ENCODE data around the gene ITM2C. TPM values are rescaled to one million over a fixed set of nuclear protein-coding genes. Genes with fewer than 3 reads are reported as not detected.

ITM2C gene
- polyA plus RNA-seq, 1 donor, result 836 TPM

DNA sequence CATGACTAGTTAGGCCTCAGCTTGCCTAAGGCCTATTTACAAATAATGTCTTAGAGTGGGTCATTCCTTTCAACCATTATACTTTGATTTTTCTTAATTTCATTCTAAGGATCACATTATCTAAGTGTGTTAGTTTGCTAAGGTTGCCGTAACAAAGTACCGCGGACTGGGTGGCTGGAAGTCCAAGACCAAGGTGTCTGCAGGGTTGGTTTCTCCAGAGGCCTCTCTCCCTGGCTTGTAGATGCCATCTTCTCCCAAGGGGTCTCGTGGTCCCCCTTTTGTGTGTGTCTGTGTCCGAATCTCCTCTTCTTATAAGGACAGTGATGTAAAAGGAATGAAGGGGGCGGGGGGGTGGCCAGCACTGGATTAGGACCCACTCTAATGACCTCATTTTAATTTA is 18.4 kb upstream of the ITM2C start:
- DNase-seq, result no peak

DNA sequence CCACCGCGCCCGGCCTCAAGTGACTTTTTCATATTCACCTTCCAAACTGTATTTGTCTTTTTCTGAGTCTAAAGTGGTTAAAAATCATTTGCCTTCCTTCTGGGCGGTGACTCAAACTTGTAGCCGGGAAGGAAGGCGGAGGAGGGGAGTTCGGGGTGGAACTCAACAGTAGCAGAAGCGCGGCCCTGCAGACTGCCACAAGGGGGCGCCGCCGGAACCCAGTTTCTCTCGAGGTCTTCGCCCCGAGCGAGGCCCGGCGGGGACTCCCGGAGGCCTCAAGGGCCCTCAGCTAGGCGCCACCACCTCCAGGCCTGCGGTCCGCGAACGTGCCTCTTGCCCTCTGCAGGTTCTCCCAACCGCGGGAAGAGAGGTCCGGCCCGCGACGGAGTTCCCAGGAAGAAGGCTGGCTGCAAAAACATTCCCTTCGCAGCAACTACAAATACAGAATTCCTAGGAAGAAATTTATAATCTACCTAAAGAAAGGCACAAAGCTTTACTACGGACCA is 16.8 kb upstream of the ITM2C start:
- DNase-seq, result peak; percentile 81

DNA sequence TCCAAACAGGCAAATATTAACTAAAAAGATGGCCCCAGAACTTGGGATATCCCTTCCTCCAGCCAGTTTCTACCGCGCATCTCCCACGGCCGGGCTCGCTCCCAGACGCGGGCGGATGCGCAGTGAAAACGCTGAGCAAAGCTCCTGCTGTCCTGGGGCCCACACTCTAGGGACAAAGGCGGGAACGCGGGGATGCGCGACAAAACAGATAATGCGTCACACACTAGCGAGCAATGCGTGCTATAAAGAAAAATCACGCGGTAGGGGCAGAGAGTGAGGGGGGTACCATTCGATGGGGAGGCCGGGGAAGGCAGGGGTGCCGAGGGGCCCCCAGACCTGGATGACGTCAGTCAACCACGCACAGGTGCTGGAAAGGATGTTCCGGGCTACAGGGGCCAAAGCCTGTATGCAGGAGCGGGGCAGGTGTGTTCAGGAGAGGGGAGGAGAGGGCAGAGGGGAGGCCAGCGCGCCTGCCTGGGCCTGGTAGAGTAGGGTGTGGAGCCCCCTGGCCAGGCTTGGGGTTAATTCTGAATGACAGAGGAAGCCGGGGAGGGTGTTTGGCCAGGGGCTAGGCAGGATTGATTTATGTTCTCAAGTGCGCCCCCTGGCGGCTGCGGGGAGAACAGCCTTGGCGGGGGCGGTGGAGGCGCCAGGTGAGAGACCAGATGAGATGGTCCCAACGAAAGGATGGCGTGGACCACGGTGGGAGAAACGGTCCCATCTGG is 14.9 kb upstream of the ITM2C start:
- no peak for DNase-seq

DNA sequence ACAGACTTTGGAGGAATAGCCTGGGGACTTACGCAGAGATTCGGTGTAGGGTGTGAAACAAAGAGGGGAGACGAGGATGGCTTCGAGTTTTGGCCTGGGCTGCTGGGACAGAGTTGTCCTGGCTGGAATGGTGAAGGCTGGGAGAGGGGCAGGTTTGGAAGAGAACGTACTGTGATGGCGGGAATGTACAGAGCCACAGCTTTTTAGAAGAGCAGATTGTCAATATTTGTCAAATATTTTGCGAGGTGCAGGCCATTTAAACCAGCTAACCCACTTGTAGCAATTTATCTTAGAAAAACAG is 14.4 kb upstream of the ITM2C start:
- DNase-seq, result no peak

DNA sequence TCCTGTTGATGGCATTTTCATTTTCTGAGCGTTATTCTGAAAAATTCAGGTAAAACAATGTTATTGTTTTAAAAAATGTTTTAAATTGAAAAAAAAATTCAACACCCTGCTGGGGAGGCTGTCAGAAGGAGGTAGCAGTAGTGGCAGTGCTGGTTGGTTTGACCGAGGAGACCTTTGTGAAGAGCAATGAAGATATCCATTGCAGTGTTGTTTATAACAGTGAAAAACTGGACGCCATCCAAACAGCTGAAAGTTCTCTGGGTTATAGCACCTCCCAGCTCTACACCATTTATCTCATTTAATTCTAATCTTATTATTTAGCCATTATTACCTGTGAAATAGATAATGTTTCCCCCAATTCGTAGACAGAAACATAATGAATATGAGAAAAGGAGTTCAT is 12.6 kb upstream of the ITM2C start:
- no peak for DNase-seq

DNA sequence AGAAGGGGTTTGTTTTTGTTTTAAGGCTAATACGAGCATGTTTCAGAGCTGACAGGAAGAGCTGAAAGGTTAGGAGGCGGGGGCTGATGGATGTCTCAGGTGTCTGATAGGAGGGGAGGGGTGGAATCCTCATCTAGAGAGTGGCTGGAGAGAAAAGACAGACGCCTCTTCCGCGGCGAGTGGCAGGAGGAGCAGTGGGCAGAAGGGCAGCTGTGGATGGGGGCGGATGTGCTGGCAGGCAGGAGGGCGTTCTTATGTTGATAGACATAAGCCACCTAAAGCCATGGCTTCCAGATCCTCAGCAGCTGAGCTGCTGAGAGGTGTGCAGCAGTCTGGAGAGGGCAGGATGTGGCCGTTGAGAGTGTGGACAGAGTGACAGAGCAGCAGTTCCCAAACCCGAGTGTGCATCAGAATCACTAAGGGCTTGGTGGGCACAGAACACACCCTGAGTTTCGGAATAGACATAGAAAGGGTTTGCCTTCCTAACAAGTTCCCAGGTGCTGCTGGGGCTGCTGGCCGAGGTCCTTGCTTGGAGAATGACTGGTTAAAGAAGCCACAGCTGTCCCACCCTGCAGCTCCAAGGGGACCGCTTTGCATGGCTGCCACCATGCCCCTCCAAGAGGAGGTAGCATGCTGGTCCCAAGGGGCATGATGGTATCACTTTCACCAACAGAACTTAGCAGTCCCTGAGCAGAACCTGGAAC is 3.0 kb upstream of the ITM2C start:
- peak; percentile 70 for DNase-seq

DNA sequence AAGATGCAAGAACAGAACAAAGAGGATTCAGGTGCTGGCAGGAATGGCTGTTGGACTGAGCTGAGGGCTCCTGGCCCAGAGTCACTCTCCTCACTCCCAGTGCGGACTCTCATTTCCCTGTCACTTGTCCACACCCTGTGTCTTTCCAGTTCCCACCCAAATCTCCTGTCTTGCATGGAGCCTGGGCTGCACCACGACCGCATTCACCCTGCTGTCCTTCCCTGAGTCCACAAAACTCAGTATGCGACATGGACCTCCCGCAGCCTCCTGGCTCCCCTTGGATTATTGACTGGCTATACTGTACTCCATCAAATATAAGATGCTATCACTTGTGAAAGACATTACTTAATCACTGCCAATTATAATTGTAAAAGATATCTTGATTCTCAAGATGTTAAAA is 2.5 kb upstream of the ITM2C start:
- DNase-seq, result no peak

DNA sequence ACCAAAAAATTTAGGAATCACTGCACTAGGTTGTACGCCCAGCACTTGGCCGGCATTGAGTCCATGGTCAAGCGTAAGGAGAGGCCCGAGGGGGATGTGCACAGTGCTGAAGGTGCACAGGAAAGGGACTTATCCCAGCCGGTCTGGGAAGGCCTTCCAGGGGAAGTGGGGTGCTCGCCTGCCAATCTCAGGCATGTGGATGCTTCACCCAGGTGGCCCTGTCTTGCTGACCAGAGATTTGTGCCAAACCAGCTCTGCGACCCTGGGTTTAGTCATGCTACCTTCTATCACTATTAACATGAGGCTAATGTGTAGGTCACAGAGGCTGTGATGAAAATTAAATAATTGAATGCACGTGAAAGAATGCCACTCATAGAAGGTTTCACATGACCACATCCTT is 1.7 kb upstream of the ITM2C start:
- no peak for DNase-seq

DNA sequence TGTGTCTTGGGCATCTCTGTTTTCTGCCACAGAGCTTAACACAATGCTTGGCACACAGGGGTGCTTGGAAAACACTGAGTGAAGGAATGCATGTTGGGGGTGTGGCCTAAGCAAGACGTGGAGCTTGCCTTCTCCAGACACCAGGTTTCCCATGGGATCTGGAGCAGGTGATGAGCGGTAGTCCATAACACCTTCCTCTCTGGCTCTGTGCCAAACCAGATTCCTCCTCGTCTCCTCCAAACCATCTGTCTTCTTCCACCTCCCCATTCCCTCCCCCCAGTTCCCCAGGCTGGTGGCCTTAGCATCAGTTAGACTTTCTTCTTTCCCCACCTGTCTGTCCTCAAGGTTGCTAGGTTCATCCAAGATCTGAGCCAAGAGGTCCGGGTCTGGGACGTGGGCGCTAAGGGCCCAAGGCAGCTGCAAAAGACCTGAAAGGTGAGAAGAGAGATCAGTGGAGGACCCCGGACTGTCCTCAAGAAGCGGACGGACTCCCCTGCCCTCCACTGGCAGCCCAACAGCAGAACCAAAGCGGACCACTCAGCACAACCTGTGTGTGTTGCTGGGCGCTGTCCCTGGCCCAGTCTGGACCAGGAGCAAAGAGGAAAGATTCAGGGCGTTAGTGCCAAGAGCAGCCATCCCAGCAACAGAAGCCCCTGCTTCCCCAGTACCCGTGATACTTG is 1.2 kb upstream of the ITM2C start:
- no peak for DNase-seq

DNA sequence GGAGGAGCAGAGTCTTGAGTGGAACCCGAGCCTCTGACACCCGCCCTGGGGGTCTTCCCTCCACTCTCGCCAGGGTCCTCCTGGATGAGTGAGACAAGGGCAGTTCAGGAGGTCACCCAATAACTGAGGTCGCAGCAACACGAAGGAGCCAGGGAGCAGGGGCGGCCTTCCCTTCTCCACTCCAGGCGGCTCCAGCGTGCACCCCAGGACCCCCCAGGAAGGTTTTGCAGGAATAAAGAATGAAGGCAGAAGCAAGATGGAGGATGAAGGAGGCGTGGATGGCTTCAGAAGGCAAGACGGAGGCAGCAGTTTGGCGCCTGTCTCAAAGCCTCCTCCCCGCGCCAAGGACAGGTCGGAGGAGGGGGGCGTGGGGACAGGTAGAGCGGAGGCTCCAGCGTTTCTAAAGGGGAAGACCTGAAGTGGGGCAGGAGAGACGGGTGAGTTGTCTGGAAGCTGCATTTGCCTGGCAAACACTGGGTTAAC is 579 bp upstream of the ITM2C start:
- DNase-seq, result no peak

DNA sequence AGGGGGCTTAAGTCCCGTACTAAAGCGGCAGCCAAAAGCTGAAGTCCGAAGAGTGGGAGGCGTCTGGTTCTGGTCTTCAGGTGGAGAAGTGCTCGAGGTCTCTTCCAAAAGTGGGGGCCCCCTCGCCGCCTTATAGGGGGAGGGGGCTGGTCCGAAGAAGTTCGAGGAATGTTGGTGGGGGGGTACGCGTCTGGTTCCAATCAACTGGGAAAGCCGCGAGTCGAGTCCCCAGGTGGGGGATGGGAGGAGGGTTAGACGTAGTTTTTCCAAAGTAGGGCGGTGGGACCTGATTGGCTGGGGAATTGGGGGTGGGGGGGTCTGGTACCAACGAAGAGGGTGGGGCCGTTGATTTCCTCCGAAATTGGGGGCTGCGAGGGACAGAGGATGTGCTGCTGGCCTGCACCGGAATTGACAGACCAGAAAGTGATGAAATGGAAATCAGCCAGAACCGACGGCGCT is 594 bp downstream of the ITM2C start:
- DNase-seq, result no peak

DNA sequence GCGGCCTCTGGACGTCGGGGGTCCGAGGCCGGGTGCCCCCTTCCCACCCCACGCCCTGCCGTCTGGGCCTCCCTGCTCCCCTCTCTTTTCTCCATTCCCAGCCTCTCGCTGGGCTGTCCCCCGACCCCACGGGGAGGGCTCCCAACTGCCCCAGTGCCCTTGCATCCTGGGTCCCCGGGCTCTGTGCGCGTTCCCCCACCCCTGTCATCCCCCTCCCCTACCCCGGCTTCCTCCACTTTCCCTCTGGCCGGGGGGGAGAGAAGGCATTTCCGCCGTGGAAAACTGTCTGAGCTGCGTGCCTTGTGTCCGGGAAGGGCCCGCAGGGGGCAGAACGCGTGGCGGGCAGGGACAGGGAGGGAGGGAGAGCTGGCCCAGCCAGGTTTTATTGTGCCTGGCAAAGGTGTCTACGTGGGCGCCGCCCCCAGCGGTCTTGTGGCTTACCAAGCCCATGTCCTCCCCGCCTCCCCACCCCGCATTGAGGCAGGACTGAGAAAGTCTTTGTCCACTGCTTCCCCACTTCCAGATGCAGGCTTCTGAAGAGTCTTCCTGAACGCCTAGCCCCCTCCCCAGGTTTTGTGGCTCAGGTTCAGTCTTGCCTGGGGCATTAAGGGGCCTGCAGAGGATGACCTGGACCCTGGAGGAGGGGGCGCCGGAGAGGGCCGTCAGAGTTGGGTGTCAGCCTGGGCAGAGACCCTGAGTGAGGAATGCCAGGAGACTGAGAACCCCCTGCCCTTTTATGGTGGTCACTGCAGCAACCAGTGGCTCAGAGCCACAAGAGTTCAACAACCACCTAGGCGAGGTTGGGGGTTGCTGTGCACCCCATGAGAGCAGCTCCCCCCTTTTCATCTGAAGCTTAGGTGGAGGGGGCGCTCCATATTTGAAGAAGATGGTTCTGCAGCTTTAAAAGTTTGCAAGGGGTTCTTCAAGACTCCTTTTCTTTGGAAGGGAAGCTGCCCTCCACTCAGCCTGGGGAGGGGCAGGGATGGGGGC is 1.3 kb downstream of the ITM2C start:
- DNase-seq, result no peak

DNA sequence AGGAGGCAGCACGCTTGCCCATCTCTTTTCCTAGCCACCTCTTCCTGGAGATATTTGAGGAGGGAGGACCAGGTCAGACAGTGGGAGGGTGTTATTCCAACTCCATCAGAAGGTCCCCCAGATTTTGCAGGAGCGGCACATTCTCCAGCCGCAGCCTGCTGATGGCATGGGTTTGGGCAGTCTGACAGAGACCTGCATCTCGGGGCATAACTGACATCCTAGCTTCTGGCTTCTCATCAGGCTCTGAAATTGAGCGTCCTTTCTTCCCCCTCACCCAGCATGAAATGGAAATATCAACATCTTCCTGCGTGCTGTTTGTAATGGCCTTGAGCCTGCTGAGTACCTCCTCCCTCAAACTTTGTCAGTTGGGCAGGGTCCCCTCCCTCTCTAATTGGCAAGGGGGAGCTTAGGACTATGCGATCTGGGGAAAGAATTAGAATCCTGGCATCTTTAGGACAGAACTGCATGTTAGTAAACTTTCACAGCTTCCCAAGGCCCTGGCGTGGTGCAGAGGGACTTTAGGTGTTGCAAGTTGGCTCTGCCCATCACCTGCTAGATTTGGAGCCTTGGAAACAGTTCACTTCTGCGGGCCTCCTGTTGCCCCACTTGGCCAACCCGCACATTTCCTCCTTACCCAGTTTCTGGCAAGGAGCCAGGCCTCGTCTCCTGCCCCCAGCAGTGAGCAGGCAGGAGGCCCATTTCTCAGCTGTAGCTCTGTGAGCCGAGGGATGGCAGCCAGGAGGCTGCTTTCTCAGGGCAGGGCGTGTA is 2.2 kb downstream of the ITM2C start:
- DNase-seq, result no peak

DNA sequence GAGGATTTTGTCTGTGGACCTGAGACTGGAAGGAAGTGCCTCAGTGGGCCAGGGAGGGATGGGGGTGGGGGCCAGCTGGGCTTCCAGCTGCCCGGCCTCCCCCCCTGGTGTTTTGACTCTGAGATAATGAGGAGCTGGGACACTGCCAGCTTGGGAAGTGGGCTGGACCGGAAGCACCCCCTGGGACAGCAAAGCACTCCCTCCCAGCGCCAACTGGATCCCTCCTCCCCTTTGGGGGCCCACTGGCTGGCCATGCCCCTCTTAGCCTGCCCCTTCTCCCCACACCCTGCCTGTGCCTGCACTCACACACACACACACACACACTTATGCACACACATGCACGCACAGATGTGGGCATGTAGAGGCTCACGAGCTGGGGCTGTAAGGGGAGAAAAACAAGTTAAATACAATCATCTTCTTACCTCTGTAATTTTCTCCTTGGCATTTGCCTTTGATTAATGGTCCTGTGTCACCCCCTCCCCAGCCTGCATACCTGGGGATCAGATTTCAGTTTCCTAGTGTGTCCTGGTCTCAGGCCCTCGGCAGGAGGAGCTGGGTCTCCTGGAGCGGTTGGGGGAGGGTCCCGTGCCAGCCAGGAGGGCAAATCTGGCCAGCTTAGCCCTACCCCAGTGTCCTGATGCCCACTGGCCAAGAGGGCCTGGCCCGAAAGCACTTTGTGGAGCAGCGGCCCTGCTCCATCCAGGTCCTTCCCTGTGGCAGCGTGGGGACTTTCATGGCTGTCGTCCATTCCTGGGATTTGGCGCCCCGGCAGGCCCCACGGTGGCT is 3.6 kb downstream of the ITM2C start:
- no peak for DNase-seq

DNA sequence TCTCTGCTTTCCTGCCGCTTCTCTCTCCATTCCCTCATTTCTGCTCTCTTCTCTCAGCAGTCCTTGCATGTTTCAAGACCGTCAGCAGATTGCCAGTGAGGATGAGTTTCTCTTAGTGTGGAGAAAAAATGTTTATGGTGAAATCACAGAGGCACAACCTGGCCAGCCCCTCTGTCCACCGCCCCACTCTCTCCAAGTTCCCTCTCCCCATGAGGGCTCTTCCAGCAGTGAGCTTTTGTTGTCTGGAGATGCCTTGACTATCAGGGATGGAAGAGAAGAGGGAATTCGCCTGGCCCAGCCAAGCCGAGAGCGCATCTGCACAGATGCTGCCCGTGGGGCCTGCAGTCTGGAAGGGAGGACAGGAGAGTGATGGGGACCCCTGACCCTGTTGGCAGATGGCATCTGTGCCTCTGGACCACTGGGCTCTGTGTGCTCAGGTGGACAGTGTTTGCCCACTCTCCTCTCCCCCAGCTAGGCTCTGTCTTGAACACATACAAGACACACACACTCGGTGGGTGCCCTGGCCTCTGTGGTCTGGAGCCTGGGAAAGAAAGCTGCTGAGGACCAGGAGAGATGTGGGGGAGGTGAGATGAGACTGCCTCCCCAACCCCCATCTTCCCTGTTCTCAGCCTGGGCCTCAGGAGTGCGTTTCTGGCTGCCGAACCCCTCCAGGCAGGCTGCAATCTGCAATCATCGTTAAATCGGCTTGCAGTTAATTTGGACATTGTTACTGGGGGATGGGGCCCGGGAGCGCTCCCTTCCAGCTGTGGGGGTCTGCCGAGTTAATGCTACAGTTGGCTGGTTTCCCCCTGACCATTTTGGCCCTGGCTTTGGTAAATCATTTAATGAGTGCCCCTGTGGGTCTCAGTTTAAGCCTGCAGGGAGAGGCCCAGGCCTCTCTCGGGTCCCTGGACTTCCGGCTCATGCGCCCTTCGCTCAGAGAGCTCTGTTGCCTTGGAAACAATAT is 4.5 kb downstream of the ITM2C start:
- peak; percentile 82 for DNase-seq

DNA sequence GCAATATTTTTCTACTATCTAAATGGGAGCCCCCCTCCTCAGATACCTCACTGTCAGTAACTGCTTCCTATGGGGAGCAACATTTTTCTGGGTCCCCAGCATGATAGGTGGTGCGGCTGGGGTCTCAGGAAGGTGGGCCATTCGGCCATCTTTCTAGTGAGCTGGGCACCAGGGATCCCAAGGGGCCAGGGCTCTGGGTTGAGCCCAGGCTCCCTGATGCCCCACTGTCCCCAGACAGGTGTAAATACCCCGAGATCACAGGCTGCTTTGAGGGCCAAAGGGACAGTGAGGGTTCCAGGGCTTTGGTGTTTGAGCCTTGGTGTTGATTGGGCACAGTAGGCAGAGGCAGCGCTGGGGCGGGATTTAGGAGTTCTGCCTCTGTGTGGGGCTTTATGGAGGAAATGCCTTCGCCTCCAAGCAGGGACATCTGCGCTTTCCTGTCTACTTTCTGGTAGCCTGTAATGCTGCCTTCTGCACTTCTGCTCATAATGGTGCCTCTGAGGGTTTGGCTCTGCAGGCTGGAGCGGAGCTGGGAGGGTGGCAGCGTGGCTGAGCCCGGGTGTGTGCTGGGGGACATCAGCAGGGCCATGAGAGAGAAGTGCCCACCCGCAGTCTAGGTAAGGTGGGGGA is 5.3 kb downstream of the ITM2C start:
- DNase-seq, result no peak

DNA sequence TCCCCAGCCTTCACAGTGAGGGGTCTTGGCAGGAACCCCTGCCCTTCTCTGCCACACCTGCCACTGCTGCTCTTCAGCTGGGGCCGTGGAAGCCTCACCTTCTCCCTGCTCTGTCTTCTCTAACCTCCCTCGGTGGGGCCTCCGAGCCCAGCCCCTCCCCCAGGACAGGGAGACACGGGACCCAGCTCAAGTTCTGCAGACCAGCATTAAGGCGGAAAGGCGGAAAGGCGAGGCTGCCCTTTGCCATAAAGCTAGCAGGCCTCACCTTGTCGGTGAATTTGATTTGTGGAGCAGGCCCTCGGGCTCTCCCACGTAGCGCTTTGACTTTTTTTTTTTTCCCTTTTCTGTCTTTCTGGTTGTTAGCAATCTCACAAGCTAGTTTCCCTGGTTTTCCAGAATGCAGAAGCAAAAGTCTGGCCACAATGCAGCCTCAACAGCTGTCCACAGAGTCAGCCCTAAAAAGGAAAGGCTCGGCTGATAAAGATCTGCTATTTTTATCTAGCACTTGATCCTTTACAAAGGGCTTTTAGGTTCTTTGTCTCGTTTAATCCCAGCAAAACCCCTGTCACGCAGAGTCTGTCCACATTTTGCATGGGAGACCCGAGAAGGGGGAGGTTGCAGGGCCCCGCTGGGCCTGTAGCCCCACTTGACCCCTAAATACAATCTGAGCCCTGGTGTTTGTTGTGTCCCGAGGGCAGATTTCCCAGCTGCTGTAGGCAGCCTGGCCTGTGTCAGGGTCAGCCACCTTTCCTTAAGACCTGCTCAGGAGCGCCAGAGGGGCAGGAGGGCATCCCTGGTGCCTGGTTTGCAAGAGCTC is 6.0 kb downstream of the ITM2C start:
- no peak for DNase-seq

Measured in left kidney (tissue), 2 donors.